GM21526 (cell line): ENCODE results near the gene GOLPH3L.
"Not testable (repeated sequence)": the region's sequence is repeated elsewhere in the genome, so short reads cannot be mapped to it uniquely, and the experiment has no call there.

Experiments used
- ATAC-seq: cut with Tn5 transposase; IDR thresholded peaks from one replicate; pipeline ENCODE4 v1.9.1; 2021; ENCODE audit warnings: moderate library complexity; ENCODE audit not compliant: unreplicated experiment, low FRiP score

Gene GOLPH3L

DNA sequence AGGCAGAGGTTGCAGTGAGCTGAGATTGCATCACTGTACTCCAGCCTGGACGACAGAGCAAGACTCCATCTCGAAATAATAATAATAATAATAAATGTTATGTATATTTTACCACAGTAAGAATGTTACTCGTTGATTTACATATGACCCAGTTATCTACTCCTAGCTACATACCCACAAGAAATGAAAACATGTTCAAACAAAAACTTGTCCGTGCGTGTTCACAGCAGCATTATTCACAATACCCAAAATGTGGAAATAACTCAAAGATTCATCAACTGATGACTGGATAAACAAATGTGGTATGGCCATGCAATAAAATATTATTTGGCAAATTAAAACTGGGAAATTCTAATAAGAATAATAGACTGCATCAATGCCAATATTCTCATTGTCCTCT, 35.8 kb downstream of the GOLPH3L start:
- ATAC-seq = no peak

- no peak for ATAC-seq
Observed at GRCh38 chr1:150660584-150660983, 36.4 kb downstream of the GOLPH3L start.

DNA sequence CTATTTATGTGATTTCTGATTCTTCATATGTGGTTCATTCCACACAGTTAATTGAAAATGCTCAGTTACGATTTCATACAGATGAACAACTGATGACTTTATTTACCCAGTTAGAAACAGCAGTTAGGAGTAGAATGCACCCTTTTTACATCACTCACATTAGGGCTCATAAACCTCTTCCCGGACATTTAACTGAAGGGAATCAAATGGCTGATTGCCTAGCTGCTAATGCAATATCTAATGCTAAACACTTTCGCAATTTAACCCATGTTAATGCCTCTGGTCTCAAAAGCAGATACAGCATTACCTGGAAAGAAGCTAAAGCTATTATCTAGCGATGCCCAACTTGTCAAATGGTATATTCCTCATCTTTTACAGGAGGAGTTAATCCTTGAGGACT, 39.9 kb downstream of the GOLPH3L start:
- ATAC-seq = not testable (repeated sequence)

- ATAC-seq = not testable (repeated sequence)
Observed at GRCh38 chr1:150654635-150655034, 42.3 kb downstream of the GOLPH3L start.

DNA sequence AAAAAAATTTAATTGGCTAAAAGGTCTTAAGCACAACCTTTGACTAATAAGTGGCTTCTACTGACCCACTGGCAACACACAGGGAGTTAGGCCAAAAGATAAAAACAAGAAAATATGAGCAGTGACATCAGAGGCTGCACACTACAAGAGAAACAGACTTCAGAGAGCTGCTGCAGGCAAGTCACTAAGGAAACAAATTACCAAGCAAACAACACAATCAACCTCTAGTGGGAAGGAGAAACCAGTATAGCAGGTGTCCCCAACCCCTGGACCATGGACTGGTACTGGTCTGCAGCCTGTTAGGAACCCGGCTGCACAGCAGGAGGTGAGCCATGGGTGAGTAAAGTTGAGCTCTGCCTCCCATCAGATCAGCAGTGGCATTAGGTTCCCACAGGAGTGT, 46.8 kb downstream of the GOLPH3L start:
- ATAC-seq = no peak

GRCh38 chr1:150649441-150650075, 47.4 kb downstream of the GOLPH3L start:
- ATAC-seq = no peak

- ATAC-seq = no peak
Observed at GRCh38 chr1:150642296-150642695, 54.7 kb downstream of the GOLPH3L start.

DNA sequence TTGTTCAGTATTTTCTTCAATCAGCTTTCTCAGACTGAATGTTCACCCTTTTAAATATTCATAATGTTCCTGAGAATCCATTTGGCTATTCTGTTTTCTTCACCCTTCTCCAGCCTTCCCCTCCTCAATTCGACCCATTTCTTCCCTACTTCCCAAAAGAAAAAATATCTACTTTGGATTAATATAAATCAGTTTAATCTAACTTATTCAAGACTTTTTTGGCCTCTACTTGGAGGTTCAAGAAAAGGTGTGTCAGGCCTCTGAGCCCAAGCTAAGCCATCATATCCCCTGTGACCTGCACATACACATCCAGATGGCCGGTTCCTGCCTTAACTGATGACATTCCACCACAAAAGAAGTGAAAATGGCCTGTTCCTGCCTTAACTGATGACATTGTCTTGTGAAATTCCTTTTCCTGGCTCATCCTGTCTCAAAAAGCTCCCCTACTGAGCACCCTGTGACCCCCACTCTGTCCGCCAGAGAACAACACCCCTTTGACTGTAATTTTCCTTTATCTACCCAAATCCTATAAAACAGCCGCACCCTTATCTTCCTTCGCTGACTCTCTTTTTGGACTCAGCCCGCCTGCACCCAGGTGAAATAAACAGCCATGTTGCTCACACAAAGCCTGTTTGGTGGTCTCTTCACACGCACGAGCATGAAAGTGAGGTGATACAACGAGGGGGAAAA, 55.7 kb downstream of the GOLPH3L start:
- not testable (repeated sequence) for ATAC-seq

GRCh38 chr1:150638430-150638829, 58.5 kb downstream of the GOLPH3L start:
- ATAC-seq = not testable (repeated sequence)

- ATAC-seq = not testable (repeated sequence)
Observed at GRCh38 chr1:150634839-150635622, 61.9 kb downstream of the GOLPH3L start.

DNA sequence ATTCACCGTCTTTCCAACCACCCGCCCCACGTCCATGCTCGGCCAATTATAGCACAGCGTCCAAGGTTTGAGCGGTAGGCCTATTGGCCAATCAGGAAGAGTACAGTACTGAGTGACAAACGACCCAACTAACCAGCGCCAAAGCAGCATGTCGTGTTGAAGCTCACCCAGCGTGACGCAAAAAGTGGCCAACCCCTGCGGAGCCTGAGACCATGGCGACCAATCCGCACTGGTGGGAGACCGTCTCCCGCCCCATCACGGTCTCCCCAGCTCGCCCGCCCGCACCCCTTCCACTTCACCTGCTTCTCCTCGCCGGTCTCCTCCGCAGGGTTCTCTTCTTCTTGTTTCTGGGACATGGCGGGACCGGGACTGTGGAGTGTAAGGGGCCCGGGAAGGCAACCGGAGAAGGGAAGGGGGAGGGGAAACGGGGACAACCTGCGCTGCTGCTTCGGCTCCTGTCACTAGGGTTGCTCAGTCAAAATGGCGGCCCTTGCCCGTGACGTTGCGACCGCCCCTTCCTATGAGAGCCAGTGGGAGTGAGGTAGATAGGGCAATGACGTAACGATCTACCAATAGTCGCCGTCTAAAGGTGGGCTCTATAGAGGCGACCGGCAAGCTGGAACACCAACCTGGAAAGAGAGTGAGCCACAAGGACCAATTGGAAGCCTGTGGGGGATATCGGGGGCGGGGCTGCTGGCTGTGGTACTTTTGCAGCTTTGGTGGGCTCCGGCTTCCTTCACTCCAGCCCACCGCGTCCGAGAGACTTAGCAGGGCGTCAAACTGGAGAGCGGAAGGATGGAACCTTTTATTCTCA, 67.6 kb downstream of the GOLPH3L start, which contains the start of gene ENSA:
Gene ENSA (minus strand): TSS at position 498 of the 814 bp plus-strand sequence. CDS start 142 bp downstream, at position 356.
- peak; percentile 86 for ATAC-seq

DNA sequence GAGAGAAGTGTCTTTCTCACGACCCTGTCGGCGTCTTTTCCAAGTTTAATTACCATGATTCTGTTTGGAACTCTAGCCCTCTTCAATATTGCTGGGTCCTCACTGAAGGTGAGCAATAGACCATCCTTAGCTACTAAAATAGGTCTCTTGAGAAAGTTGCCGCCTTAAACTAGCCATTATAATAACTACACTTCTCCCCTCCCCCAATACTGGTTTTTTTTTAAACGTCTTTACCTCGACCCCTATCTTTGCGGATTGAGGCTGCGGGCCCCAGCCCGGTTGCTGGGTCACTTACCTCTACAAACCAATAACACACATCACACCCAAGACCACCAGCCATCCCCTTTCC, 68.2 kb downstream of the GOLPH3L start:
- ATAC-seq = no peak

GRCh38 chr1:150627826-150628410, 69.0 kb downstream of the GOLPH3L start:
- no peak for ATAC-seq

- no peak for ATAC-seq
Observed at GRCh38 chr1:150626150-150626549, 70.8 kb downstream of the GOLPH3L start.

DNA sequence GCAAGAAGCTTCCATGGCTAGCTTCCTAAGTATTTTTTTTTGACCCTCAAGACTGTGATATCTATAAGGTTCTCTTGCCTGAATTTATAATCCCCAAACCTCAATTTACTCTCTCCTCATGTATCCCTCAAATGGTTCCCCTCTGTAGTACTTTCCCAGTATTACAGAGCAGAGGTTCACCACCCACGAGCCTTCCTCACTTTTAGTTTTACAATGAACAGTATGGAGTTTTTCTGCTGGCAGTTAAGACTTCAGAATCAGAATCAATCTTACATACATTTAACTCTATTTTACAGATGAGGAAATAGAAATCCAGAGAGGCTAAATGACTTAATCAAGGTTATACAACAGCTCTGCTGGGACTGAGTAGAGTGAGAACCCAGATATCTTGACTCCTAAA, 72.4 kb downstream of the GOLPH3L start:
- ATAC-seq = not testable (repeated sequence)

- not testable (repeated sequence) for ATAC-seq
Observed at GRCh38 chr1:150624134-150624533, 72.8 kb downstream of the GOLPH3L start.

DNA sequence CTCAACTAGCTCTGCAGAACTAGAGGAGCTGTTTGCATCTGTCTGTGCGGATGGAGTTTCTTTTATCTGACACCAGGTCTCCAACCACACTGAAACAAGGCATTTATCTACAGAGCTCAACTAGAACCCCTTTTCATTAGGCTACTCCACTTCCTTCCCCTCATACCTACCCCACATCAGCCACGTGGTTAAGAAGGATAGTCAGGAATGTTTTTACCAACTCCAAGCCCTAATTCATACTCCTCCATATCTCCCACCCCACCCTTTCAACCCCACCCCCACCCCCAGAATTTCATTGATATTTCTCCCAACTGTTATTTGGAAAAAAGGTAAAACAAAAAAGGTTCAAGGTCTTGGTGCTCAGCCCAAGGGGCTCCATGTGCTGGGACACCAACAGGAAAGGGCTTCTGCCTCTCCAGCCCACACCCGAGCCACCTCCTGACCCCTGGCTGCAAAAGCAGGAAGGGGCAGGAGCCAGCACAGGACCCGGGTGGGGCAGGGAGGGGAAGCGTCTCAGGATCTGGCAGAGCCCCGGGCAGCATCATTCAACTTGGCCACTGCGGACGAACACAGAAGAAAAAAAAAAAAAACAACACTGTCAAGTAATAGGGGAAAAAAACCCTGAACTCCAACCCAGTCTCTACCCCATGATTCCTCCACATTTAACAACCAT, 74.5 kb downstream of the GOLPH3L start:
- no peak for ATAC-seq

GRCh38 chr1:150621497-150622302, 75.3 kb downstream of the GOLPH3L start:
- no peak for ATAC-seq

- no peak for ATAC-seq
Observed at GRCh38 chr1:150620919-150621318, 76.0 kb downstream of the GOLPH3L start.
